GM19025 (cell line): ENCODE results near the gene NR3C2.
"Not testable (repeated sequence)": the region's sequence is repeated elsewhere in the genome, so short reads cannot be mapped to it uniquely, and the experiment has no call there.

Experiments
- ATAC-seq: cut with Tn5 transposase; IDR thresholded peaks from one replicate; pipeline ENCODE4 v1.9.1; 2021; ENCODE audit warnings: mild to moderate bottlenecking, low read depth, moderate library complexity; ENCODE audit not compliant: unreplicated experiment

The NR3C2 gene

GRCh38 chr4:148323316-148323715 is 118.9 kb downstream of the NR3C2 start:
- ATAC-seq = not testable (repeated sequence)

- no peak for ATAC-seq
Observed at GRCh38 chr4:148315049-148315448, 127.2 kb downstream of the NR3C2 start.

DNA sequence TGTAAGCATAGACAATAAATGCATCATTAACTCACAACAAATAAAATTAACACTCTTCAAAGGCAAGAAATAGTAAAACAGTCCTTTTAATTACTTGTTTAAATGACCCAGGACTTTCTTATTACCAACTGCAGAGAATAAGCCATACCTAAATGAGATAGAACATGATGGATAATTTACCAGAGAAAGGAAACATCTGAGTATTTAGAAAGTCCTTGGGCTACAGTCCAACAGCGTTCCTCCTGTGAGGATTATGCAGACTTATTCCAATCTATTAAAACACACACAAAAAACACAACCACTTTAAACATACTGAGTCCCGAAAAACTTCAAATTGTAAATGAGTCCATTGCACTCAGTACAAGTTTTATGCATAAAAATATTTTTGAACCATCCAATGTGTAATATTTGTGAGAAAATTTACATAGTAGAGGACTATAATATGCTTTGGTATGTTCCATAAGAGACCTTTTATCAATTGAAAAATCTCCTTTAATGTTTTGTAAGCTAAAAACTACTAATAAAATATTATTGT is 129.2 kb downstream of the NR3C2 start:
- ATAC-seq = no peak

DNA sequence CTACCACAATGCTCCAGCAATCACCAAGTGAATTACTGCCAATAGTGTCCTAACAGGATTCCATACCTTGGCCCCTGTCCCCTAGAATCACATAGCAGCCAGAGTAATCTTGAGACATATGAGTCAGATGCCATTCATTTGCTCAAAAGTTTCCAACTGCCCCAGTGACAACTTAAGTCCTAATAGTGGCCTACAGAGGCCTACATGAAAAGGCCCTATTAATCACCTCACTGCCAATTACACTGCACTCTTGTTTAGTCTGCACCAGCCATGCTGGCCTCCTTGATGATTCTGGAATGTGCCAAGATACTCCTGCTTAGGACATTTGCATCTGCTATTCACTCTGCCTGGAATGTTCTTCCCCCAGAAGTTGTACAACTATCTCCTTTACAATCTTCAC is 130.7 kb downstream of the NR3C2 start:
- ATAC-seq = no peak

GRCh38 chr4:148310756-148311155 is 131.5 kb downstream of the NR3C2 start:
- no peak for ATAC-seq

GRCh38 chr4:148305751-148306150 is 136.5 kb downstream of the NR3C2 start:
- no peak for ATAC-seq

GRCh38 chr4:148302416-148302815 is 139.8 kb downstream of the NR3C2 start:
- no peak for ATAC-seq

- ATAC-seq = no peak
Observed at GRCh38 chr4:148300877-148301276, 141.3 kb downstream of the NR3C2 start.

DNA sequence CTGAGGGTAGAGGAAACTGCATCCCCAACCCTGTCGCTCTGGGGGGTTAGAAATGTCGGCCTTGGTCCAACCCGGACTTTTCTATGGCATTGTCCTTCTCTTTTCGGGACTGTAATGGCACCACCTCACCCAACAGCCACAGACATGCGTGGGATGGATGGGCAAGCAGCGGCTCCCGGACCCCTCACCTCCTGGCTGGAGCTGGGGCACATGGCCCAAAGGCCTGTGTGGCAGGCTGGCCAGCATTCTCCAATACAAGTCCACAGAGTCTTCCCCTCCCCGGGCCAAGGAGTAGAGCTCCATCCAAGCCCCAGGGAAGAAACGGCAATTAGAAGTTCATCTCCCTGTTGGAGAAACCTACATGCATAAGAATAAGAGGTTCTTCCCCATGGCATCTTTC is 142.9 kb downstream of the NR3C2 start:
- no peak for ATAC-seq

- ATAC-seq = no peak
Observed at GRCh38 chr4:148296498-148296897, 145.7 kb downstream of the NR3C2 start.

GRCh38 chr4:148295642-148296041 is 146.6 kb downstream of the NR3C2 start:
- ATAC-seq = no peak

- ATAC-seq = no peak
Observed at GRCh38 chr4:148293571-148293970, 148.6 kb downstream of the NR3C2 start.

DNA sequence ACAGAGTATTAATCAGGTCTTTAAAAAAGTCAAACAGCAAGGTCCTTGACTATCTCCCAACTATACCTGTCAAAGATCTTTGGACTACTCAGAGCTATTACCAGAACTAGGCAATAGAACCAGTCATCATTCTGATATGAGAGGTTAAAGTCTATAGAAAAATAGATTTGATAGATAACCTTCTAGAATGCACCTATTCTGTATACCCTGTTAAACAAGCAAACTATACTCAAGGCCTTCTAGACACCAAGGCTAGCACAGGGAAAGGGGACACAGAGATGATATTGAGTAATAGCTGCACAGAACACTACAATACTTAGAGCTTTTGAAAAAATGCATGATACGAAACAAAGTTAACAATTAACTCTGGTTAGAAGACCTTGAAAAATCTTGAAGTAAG is 149.5 kb downstream of the NR3C2 start:
- no peak for ATAC-seq

GRCh38 chr4:148289740-148290139 is 152.5 kb downstream of the NR3C2 start:
- no peak for ATAC-seq

GRCh38 chr4:148288448-148288847 is 153.8 kb downstream of the NR3C2 start:
- no peak for ATAC-seq

GRCh38 chr4:148287111-148287510 is 155.1 kb downstream of the NR3C2 start:
- ATAC-seq = no peak

GRCh38 chr4:148286012-148286411 is 156.2 kb downstream of the NR3C2 start:
- ATAC-seq = no peak

DNA sequence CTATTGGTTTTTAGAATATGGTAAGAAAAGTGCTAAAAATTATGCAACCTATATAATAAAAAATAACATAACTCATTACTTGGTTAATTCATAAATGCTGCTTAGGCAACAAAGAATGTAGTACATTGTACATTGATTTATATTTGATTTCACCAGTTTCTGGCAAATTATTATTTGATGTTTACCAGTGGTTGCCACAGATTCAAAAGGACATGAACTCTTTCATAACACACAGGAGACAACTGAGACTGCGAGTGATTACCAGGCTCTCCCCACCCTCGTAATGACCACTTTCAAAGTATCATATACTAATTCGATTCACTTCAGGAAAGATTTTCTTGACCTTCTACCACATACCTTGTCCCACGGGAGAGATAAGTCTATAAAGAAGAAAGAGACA is 158.5 kb downstream of the NR3C2 start:
- ATAC-seq = no peak

DNA sequence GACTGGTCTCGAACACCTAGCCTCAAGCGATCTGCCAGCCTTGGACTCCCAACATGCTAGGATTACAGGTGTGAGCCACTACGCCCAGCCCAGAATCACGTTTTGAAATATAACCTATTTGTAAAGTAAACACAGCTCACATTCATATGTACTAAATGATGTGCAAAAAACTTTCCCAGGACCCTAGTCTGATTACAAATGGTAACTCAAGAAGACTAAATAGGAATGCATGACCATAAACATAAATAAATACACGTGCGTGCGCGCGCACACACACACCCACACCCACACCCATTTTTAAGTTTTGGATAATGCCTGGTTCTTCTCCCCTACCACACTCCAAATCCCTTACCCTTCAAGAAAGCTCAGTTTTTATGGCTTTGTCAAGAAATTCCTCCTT is 163.9 kb downstream of the NR3C2 start:
- ATAC-seq = no peak

GRCh38 chr4:148275266-148275665 is 166.9 kb downstream of the NR3C2 start:
- no peak for ATAC-seq

DNA sequence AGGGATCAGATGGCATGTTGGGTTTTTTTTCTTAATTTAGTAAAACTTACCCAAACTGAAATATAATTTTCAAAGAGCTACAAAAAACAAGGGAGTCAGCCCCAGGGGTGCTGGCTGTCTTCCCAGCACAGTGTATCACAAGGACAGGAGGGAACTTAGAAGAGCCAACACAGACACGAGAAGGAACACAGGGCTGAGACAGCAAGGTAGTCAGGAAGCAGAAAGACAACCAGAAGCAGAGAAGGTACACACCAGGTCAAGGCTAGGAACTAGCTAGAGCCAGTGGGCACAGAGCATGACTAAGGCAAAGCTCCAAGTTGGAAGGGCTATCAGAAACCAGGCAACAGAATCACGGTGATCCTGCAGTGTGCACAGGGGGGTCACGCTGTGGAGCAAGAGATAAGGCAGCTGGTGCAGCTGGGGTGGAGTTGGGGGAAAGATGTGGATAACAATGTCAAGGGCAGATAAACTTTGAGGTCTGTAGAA is 168.7 kb downstream of the NR3C2 start:
- no peak for ATAC-seq

DNA sequence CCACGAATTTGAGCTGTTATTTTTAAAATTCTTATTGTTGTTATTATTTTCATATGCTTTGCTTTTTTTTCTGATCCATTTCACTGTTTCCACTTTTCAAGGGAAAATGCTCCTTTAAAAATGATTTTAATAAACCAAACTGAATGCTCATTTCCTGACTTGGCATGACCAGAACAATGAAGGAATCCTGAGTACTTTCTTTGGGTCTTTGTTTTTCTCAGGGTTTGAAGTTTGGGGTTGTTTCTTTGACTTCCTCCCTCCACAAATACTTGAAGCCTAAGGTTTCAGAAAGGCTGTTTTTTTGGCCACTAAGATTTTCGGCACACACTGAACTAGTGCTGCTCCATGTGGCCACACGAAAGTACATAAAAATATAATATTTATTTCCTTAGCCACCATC is 171.0 kb downstream of the NR3C2 start:
- ATAC-seq = no peak

DNA sequence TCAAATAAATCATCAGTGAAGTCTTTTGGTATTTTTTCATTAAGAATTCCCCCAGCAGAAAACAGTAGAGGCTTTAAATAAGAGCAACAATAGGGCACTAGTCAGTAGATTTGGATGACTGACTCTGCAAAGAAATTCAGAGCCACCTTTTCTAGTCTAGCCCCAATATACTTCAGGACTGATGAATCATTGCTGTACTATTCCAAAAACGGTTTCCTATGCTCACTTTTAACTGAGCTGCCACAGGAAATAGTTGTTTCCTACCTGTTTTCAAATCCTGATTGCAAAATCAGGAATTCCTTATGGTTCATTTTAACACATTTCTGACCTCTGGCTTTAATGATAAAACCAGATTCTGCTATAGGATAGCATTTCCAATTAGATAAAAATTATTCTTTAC is 171.6 kb downstream of the NR3C2 start:
- no peak for ATAC-seq
